ENCODE measurements around the gene EIF4E3.

EIF4E3 gene

GRCh38 chr3:71751602-71752001, 26.4 kb upstream of the EIF4E3 start:
- no peak for TF ChIP-seq POLR2AphosphoS5 (IDR thresholded peaks at IDR 0.05; ENCODE audit: low read depth, low read length)
- no peak for TF ChIP-seq TAF1 (IDR thresholded peaks at IDR 0.05; ENCODE audit: borderline replicate concordance, insufficient read depth, low read length)
- TF ChIP-seq FOXP2 (optimal IDR thresholded peaks at IDR 0.05; ENCODE audit: borderline replicate concordance, extremely low read depth, extremely low read length, insufficient read depth) = no peak
- no peak for TF ChIP-seq REST (IDR thresholded peaks at IDR 0.05; ENCODE audit: insufficient read depth in 1 of 2, low read depth in 2 of 2, low read length in 2 of 2)
- TF ChIP-seq SIN3A (IDR thresholded peaks at IDR 0.05; ENCODE audit: borderline replicate concordance, insufficient read depth, low read length) = no peak

- TF ChIP-seq REST (IDR thresholded peaks at IDR 0.05; ENCODE audit: insufficient read depth in 1 of 2, low read depth in 2 of 2, low read length in 2 of 2) = peak in 1 of 2 experiments; percentile 47; a peak in 1 of 4 replicates
- TF ChIP-seq POLR2AphosphoS5 (IDR thresholded peaks at IDR 0.05; ENCODE audit: low read depth, low read length) = no peak
These were observed 19.5 kb upstream of the EIF4E3 start for GRCh38 chr3:71744738-71745137.

GRCh38 chr3:71742621-71743020, 17.4 kb upstream of the EIF4E3 start:
- TF ChIP-seq TAF1 (IDR thresholded peaks at IDR 0.05; ENCODE audit: borderline replicate concordance, insufficient read depth, low read length) (no peak), POLR2AphosphoS5 (IDR thresholded peaks at IDR 0.05; ENCODE audit: low read depth, low read length) (no peak), FOXP2 (optimal IDR thresholded peaks at IDR 0.05; ENCODE audit: borderline replicate concordance, extremely low read depth, extremely low read length, insufficient read depth) (no peak), REST (IDR thresholded peaks at IDR 0.05; ENCODE audit: insufficient read depth in 1 of 2, low read depth in 2 of 2, low read length in 2 of 2) (no peak), SIN3A (IDR thresholded peaks at IDR 0.05; ENCODE audit: borderline replicate concordance, insufficient read depth, low read length) (no peak)

GRCh38 chr3:71734881-71735280, 9.7 kb upstream of the EIF4E3 start:
- TF ChIP-seq SIN3A (IDR thresholded peaks at IDR 0.05; ENCODE audit: borderline replicate concordance, insufficient read depth, low read length) (no peak), FOXP2 (optimal IDR thresholded peaks at IDR 0.05; ENCODE audit: borderline replicate concordance, extremely low read depth, extremely low read length, insufficient read depth) (no peak), POLR2AphosphoS5 (IDR thresholded peaks at IDR 0.05; ENCODE audit: low read depth, low read length) (no peak), TAF1 (IDR thresholded peaks at IDR 0.05; ENCODE audit: borderline replicate concordance, insufficient read depth, low read length) (no peak), REST (IDR thresholded peaks at IDR 0.05; ENCODE audit: insufficient read depth in 1 of 2, low read depth in 2 of 2, low read length in 2 of 2) (no peak)

- no peak for TF ChIP-seq REST (IDR thresholded peaks at IDR 0.05; ENCODE audit: insufficient read depth in 1 of 2, low read depth in 2 of 2, low read length in 2 of 2)
- no peak for TF ChIP-seq TAF1 (IDR thresholded peaks at IDR 0.05; ENCODE audit: borderline replicate concordance, insufficient read depth, low read length)
- no peak for TF ChIP-seq POLR2AphosphoS5 (IDR thresholded peaks at IDR 0.05; ENCODE audit: low read depth, low read length)
- no peak for TF ChIP-seq FOXP2 (optimal IDR thresholded peaks at IDR 0.05; ENCODE audit: borderline replicate concordance, extremely low read depth, extremely low read length, insufficient read depth)
- no peak for TF ChIP-seq SIN3A (IDR thresholded peaks at IDR 0.05; ENCODE audit: borderline replicate concordance, insufficient read depth, low read length)
These were observed 8.1 kb upstream of the EIF4E3 start for GRCh38 chr3:71733319-71733718.

All from PFSK-1 (cell line).